ENCODE data around the gene TPSG1.

DNA sequence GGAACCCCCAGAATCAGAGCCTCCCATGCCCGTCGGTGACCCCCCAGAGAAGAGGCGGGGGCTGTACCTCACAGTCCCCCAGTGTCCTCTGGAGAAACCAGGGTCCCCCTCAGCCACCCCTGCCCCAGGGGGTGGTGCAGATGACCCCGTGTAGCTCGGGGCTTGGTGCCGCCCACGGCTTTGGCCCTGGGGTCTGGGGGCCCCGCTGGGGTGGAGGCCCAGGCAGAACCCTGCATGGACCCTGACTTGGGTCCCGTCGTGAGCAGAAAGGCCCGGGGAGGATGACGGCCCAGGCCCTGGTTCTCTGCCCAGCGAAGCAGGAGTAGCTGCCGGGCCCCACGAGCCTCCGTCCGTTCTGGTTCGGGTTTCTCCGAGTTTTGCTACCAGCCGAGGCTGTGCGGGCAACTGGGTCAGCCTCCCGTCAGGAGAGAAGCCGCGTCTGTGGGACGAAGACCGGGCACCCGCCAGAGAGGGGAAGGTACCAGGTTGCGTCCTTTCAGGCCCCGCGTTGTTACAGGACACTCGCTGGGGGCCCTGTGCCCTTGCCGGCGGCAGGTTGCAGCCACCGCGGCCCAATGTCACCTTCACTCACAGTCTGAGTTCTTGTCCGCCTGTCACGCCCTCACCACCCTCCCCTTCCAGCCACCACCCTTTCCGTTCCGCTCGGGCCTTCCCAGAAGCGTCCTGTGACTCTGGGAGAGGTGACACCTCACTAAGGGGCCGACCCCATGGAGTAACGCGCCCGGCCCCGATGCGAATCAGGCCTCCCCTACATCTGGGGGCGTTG, 4.0 kb downstream of the TPSG1 start:
- TF ChIP-seq CTCF (IDR thresholded peaks at IDR 0.05; ENCODE audit: borderline replicate concordance, extremely low read depth, low read length, poor library complexity, severe bottlenecking) = no peak
- no peak for TF ChIP-seq EZH2 (IDR thresholded peaks at IDR 0.05; ENCODE audit: borderline replicate concordance, low read depth, low read length, severe bottlenecking)
